Endometrium (tissue), 2 donors: ENCODE data around the gene ZNF599.

Source experiments
- FAIRE-seq: peaks from 2 replicates; lab custom pipeline; 2012; peaks lifted over from hg19 to GRCh38; lab: Jason Lieb, UNC
- donor health status: control.
- donor health status: control.

The ZNF599 gene

GRCh38 chr19:34744896-34745690 lies 27.9 kb downstream of the ZNF599 start:
- no peak for FAIRE-seq

GRCh38 chr19:34734537-34735103 lies 38.4 kb downstream of the ZNF599 start:
- FAIRE-seq = no peak

GRCh38 chr19:34733746-34734536 lies 39.1 kb downstream of the ZNF599 start, which contains the start of gene ZNF181:
Gene ZNF181 (plus strand): TSS chr19:34734243. CDS start chr19:34735038, 795 bp downstream.
- FAIRE-seq = no peak

GRCh38 chr19:34733266-34733745 lies 39.7 kb downstream of the ZNF599 start:
- no peak for FAIRE-seq

GRCh38 chr19:34732612-34733211 lies 40.3 kb downstream of the ZNF599 start:
- no peak for FAIRE-seq

- FAIRE-seq = no peak
Observed at GRCh38 chr19:34731964-34732363, 41.1 kb downstream of the ZNF599 start.

- FAIRE-seq = no peak
Observed at GRCh38 chr19:34731019-34731829, 41.8 kb downstream of the ZNF599 start.

GRCh38 chr19:34725400-34725799 lies 47.6 kb downstream of the ZNF599 start:
- FAIRE-seq = no peak

GRCh38 chr19:34722353-34722752 lies 50.7 kb downstream of the ZNF599 start:
- no peak for FAIRE-seq

- FAIRE-seq = no peak
Observed at GRCh38 chr19:34715357-34715756, 57.7 kb downstream of the ZNF599 start.

- FAIRE-seq = no peak
Observed at GRCh38 chr19:34713262-34713637, 59.8 kb downstream of the ZNF599 start.

GRCh38 chr19:34712395-34713261 lies 60.4 kb downstream of the ZNF599 start:
- FAIRE-seq = peak; percentile 45

- FAIRE-seq = no peak
Observed at GRCh38 chr19:34711890-34712289, 61.1 kb downstream of the ZNF599 start.
